ENCODE measurements around the gene CACNA2D4.

CACNA2D4 gene

DNA sequence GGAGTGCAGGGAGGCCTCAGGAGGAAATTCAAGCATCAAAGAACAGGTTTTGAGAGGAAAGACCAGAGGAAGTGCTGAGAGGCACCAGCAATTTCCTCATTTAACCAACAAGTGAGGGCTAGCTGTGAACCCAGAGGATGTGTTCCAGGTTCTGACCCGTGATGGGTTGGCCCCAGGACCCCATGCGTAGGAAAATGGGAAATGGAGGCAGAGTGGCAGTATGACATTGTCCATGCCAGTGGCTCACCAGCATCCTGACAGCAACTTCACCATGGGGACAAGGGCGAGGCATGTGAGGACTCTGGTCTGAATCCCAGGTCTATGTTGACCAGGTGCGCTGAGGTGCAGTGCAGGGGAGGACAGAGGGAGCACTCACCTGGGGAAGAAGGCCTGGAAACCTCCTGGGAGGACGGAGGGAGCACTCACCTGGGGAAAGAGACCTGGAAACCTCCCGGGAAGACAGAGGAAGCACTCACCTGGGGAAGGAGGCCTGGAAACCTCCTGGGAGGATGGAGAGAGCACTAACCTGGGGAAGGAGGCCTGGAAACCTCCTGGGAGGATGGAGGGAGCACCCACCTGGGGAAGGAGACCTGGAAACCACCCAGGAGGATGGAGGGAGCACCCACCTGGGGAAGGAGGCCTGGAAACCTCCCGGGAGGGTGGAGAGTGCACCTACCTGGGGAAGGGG lies 6.7 kb upstream of the CACNA2D4 start:
- TF ChIP-seq, protein P1, sequence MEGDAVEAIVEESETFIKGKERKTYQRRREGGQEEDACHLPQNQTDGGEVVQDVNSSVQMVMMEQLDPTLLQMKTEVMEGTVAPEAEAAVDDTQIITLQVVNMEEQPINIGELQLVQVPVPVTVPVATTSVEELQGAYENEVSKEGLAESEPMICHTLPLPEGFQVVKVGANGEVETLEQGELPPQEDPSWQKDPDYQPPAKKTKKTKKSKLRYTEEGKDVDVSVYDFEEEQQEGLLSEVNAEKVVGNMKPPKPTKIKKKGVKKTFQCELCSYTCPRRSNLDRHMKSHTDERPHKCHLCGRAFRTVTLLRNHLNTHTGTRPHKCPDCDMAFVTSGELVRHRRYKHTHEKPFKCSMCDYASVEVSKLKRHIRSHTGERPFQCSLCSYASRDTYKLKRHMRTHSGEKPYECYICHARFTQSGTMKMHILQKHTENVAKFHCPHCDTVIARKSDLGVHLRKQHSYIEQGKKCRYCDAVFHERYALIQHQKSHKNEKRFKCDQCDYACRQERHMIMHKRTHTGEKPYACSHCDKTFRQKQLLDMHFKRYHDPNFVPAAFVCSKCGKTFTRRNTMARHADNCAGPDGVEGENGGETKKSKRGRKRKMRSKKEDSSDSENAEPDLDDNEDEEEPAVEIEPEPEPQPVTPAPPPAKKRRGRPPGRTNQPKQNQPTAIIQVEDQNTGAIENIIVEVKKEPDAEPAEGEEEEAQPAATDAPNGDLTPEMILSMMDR (IDR thresholded peaks at IDR 0.05; ENCODE audit: control insufficient read depth, insufficient read depth, low read depth, low read length, missing control alignments), result no peak
- H3K4me3 ChIP-seq (ENCODE audit: control insufficient read depth, low read depth, low read length), result no peak overlapping the region
- no peak for DNase-seq (ENCODE audit: low read depth)

DNA sequence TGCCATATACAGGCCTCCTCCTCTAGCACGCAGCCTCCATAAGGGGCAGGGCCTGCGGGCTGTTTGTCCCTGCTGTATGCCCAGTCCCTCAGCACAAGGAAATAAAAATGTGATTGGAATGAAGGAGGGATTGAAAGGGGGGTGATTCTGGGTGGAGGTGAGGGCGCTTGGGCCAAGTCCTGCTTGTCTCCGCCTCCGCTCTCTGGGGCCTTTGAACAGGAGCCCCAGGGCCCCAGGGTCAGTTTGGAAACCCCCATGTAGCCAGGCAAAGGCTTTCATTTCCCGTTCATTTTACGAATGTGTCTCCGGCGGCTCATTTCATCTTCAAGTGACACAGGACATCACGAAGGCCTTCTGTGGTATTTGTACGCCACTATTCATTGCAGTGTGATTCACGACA lies 4.5 kb upstream of the CACNA2D4 start:
- DNase-seq (ENCODE audit: low read depth), result no peak
- H3K4me3 ChIP-seq (ENCODE audit: control insufficient read depth, low read depth, low read length), result no peak overlapping the region
- TF ChIP-seq, protein P1 (IDR thresholded peaks at IDR 0.05; ENCODE audit: control insufficient read depth, insufficient read depth, low read depth, low read length, missing control alignments), result no peak

DNA sequence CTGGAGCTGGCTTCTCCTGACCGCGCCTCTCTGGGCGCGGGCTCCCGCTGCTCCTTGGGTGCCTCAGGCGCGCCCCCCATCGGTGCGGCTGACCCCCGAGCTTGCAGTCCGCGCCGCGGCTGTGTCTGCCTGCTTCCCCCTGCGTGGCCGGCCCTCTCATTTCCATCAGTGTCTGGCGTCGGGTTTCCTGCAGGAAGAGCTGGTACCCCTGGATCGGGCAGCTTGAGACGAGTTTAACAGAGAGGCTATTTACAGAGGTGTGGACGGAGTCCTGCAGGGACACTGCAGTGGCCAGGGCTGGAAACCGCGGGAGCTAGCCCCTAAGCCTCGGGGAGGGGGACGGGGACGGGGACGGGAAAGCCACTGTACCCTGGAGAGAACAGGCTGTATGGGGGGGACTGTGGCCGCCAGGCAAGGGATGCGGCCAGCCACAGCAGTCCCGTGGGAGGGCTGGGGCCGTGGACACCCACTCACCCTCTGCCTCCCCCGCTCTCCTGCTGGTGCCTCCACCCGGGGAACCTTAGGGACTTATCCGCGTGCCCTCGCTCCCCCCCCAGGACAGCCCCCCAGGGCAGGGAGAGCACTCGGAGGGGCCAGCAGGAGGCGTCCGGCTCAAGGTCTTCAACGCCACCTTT lies 3.7 kb upstream of the CACNA2D4 start:
- TF ChIP-seq, protein P1 (IDR thresholded peaks at IDR 0.05; ENCODE audit: control insufficient read depth, insufficient read depth, low read depth, low read length, missing control alignments), result no peak
- no peak overlapping the region for H3K4me3 ChIP-seq (ENCODE audit: control insufficient read depth, low read depth, low read length)
- DNase-seq (ENCODE audit: low read depth), result no peak

DNA sequence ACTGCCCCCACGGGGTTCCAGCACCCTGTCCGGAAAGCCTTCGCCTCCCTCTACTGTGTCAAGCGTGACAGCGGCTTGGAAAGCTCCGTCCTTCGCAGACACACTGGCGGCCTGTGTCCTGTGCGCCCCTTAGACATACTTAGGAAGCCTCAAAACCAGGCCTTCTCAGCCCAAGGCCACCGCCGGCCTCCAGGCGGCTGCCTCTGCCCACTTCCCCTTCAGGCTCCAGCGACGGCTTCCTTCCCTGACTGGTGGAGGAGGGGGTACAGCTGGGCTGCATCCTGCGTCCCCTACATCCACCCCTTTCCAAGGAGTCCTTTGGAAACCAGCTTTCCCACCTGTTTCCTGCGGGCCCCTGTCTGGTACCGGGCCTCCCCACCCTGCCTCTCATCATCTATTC lies 2.5 kb upstream of the CACNA2D4 start:
- no peak overlapping the region for H3K4me3 ChIP-seq (ENCODE audit: control insufficient read depth, low read depth, low read length)
- no peak for DNase-seq (ENCODE audit: low read depth)
- TF ChIP-seq, protein P1 (IDR thresholded peaks at IDR 0.05; ENCODE audit: control insufficient read depth, insufficient read depth, low read depth, low read length, missing control alignments), result no peak

DNA sequence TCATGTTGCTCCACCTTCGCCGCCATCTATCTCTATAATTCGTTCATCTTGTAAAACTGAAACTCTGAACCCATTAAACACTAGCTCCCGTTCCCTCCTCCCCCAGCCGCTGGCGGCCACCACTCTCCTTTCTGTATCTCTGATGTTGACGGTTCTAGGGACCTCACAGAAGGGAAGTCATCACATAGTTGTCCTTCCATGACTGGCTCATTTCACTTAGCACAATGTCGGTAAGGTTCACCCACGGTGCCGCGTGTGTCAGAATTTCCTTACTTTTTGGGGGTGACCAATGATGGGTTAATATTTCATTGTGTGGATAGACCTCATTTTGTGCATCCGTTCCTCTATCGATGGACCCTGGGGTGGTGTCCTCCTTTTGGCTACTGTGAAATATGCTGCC lies 2.0 kb upstream of the CACNA2D4 start:
- TF ChIP-seq, protein P1 (IDR thresholded peaks at IDR 0.05; ENCODE audit: control insufficient read depth, insufficient read depth, low read depth, low read length, missing control alignments), result no peak
- H3K4me3 ChIP-seq (ENCODE audit: control insufficient read depth, low read depth, low read length), result no peak overlapping the region
- DNase-seq (ENCODE audit: low read depth), result no peak

DNA sequence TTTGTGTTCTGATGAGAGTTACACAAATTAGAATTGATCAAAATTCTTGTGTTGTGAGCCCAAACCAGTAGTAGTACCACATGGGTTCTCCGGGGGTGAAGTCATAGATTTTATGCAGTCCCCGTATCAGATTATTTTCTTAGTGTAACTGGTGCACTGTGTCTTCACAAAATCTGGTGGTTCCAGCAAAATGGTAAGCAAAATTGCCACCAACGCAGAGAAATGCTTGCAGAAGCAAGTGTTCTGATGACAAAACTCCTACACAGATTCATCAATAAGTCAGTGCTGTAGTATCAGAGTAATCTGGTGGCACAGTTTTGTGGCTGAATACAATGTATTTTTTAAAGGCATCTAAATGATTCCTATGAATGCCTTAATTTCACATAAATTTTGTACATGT lies 1.3 kb upstream of the CACNA2D4 start:
- DNase-seq (ENCODE audit: low read depth), result no peak
- no peak overlapping the region for H3K4me3 ChIP-seq (ENCODE audit: control insufficient read depth, low read depth, low read length)
- TF ChIP-seq, protein P1 (IDR thresholded peaks at IDR 0.05; ENCODE audit: control insufficient read depth, insufficient read depth, low read depth, low read length, missing control alignments), result no peak

Measured in AG09309 (cell line).